ENCODE results near the gene SMIM27. TPM values are rescaled to one million over a fixed set of nuclear protein-coding genes. Genes with fewer than 3 reads are reported as not detected.

The SMIM27 gene
- total and polyA plus RNA-seq, 9 of the 15 experiments (the other 6 are each of a cell fraction or from before 2014, with no cell fraction given): 2.9 to 16.1 (median 7.9) TPM

GRCh38 chr9:32578976-32579375 lies 26.8 kb downstream of the SMIM27 start:
- Histone ChIP-seq H3K4me1 (replicated peaks in 1 of 2; ENCODE audit: control insufficient read depth in 2 of 2, insufficient read depth in 2 of 2, low read length in 2 of 2) (no peaks in the 10 kb centered on the region; a peak in 1 of 5 replicates), H2AFZ (ENCODE audit: low read depth, low read length) (no peak overlapping the region), H3K36me3 (ENCODE audit: control insufficient read depth, insufficient read depth, low read length) (no peaks in the 10 kb centered on the region), H3K9me1 (ENCODE audit: control insufficient read depth, insufficient read depth, low read length) (no peaks in the 10 kb centered on the region), H3K4me2 (ENCODE audit: insufficient read depth, low read length) (no peak overlapping the region), H3K9me3 (replicated peaks; ENCODE audit: control insufficient read depth, insufficient read depth, low read depth, low read length) (no peaks in the 10 kb centered on the region), H3K79me2 (ENCODE audit: control insufficient read depth, insufficient read depth, low read length) (no peaks in the 10 kb centered on the region), H4K20me1 (replicated peaks; ENCODE audit: control insufficient read depth, insufficient read depth, low read length) (no peaks in the 10 kb centered on the region), H3K27ac (ENCODE audit: extremely low read depth, low read depth, low read length) (no peak overlapping the region), H3K27me3 (ENCODE audit: control insufficient read depth in 2 of 2, insufficient read depth in 2 of 2, low read length in 2 of 2) (no peaks in the 10 kb centered on the region), H3K9ac (ENCODE audit: insufficient read depth in 1 of 2, low read depth in 2 of 2, low read length in 2 of 2) (no peak overlapping the region), H3K4me3 (no peak overlapping the region)
- ATAC-seq: no peak
- WGBS (ENCODE audit: insufficient coverage, low coverage, missing lambda C conversion rate): 7% methylated on average over 5 of the region's 5 CpGs
- no peak for TF ChIP-seq AFF4 (CRISPR knock-in tag; IDR thresholded peaks at IDR 0.05)
- peak in 1 of 2 experiments; percentile 63; a peak in 1 of 4 replicates for TF ChIP-seq SRF (CRISPR knock-in tag; IDR thresholded peaks at IDR 0.05)
- peak; percentile 60 for TF ChIP-seq RFX1 (IDR thresholded peaks at IDR 0.05)
- no peak for TF ChIP-seq POLR2AphosphoS2 (IDR thresholded peaks at IDR 0.05; ENCODE audit: low read length)
- intact Hi-C loops (cut with micrococcal nuclease) (loop anchor here (1.0 kb wide), 1 partner anchor 200 kb away; no protein-coding TSS in a partner anchor), in situ Hi-C loops (cut with MboI) (loop anchor here (5.0 kb wide), 1 partner anchor 197 kb away; the partner anchor contains the start of gene ACO1)
- CTCF ChIA-PET (ENCODE audit: low intra/inter-chr PET ratio): interaction anchor here (1.0 to 6.5 kb wide), 3 partner anchors 47 to 390 kb away, joined by 4 to 93 read pairs (median 4); no protein-coding TSS in a partner anchor
- BruUV-seq (replicated peaks): no TSS peak
- FAIRE-seq: no peak
- no peak for DNase-seq (ENCODE audit: extremely low read depth in 1 of 4, low spot score in 3 of 4)
- POLR2A ChIA-PET: interaction anchor here (1.0 kb wide), 1 partner anchor 12 kb away, joined by 4 read pairs; no protein-coding TSS in a partner anchor
